T1000 (cell line): ENCODE data around the gene MCTP2.
A peak's percentile ranks its signal among the peaks of the same experiment; 100 is the strongest.

Experiments used
- DNase-seq: peaks from one replicate; lab custom pipeline; 2025; ENCODE audit warnings: mixed read lengths; lab: John Stamatoyannopoulos, UW

The MCTP2 gene

GRCh38 chr15:94230883-94231722 is at the start of gene MCTP2:
Gene MCTP2 (plus strand): TSS chr15:94231561. CDS start chr15:94298266, 66,705 bp downstream.
- peak; percentile 7 for DNase-seq

- DNase-seq, result no peak
These were observed 48.5 kb upstream of the MCTP2 start for GRCh38 chr15:94182883-94183282.

- DNase-seq, result no peak
These were observed 45.7 kb upstream of the MCTP2 start for GRCh38 chr15:94185547-94186236.

- no peak for DNase-seq
These were observed 44.5 kb upstream of the MCTP2 start for GRCh38 chr15:94186770-94187331.

- no peak for DNase-seq
These were observed 37.5 kb upstream of the MCTP2 start for GRCh38 chr15:94193906-94194305.

GRCh38 chr15:94196531-94196930 is 34.8 kb upstream of the MCTP2 start:
- no peak for DNase-seq

GRCh38 chr15:94198633-94199032 is 32.7 kb upstream of the MCTP2 start:
- DNase-seq, result no peak

- no peak for DNase-seq
These were observed 31.6 kb upstream of the MCTP2 start for GRCh38 chr15:94199725-94200124.

- no peak for DNase-seq
These were observed 28.1 kb upstream of the MCTP2 start for GRCh38 chr15:94203306-94203705.

GRCh38 chr15:94205366-94205765 is 26.0 kb upstream of the MCTP2 start:
- no peak for DNase-seq

- no peak for DNase-seq
These were observed 24.7 kb upstream of the MCTP2 start for GRCh38 chr15:94206463-94207167.

- DNase-seq, result no peak
These were observed 19.1 kb upstream of the MCTP2 start for GRCh38 chr15:94212291-94212690.

- DNase-seq, result no peak
These were observed 5.7 kb upstream of the MCTP2 start for GRCh38 chr15:94225616-94226015.

GRCh38 chr15:94228611-94229010 is 2.8 kb upstream of the MCTP2 start:
- DNase-seq, result no peak

GRCh38 chr15:94229591-94230369 is 1.6 kb upstream of the MCTP2 start:
- DNase-seq, result no peak

- DNase-seq, result no peak
These were observed 904 bp upstream of the MCTP2 start for GRCh38 chr15:94230431-94230882.

GRCh38 chr15:94231723-94232468 is 535 bp downstream of the MCTP2 start:
- DNase-seq, result no peak

- DNase-seq, result no peak
These were observed 2.1 kb downstream of the MCTP2 start for GRCh38 chr15:94233441-94233840.

- DNase-seq, result no peak
These were observed 2.9 kb downstream of the MCTP2 start for GRCh38 chr15:94234300-94234699.

- no peak for DNase-seq
These were observed 3.7 kb downstream of the MCTP2 start for GRCh38 chr15:94235041-94235440.

- no peak for DNase-seq
These were observed 4.3 kb downstream of the MCTP2 start for GRCh38 chr15:94235646-94236045.
